AG10803 (cell line): ENCODE measurements around the gene SPRR4.

ENCODE experiments used
- DNase-seq: peaks from one replicate; pipeline ENCODE4 v3.0.0; 2010; ENCODE audit warnings: low read depth
- H3K4me3 ChIP-seq: 2 replicates; pipeline ENCODE4 v1.5.1; 2011; ENCODE audit warnings: mild to moderate bottlenecking, low read length, control low read depth
- TF ChIP-seq, protein P1 (sequence below): conservative IDR thresholded peaks from 2 replicates; pipeline ENCODE4 v1.5.1; 2011; ENCODE audit warnings: mild to moderate bottlenecking, low read length, control low read depth, inconsistent platforms

Gene SPRR4

DNA sequence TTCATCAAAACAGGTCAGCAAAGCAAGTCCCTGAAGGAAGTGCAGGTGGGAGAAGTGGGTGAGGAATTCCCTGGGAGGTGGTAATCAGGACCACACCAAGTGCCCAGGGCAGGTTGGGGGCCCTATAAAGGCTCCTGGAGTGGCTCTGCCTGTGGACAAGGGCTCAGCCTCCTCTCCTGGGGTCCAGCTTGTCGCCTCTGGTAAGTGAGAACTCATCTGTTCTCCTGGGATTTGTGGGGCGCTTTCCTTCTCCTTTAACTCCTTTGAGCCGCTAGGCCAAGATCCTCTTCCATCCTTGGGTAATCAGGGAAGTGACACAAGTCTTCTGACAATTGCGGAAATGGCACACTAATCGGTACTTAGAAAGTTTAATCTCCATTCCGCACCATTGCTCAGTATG lies at the start of gene SPRR4:
Gene SPRR4, plus strand, starts transcription at position 154 of the 400 bp plus-strand sequence. CDS start 1,243 bp downstream, outside the sequence.
- TF ChIP-seq, protein P1, sequence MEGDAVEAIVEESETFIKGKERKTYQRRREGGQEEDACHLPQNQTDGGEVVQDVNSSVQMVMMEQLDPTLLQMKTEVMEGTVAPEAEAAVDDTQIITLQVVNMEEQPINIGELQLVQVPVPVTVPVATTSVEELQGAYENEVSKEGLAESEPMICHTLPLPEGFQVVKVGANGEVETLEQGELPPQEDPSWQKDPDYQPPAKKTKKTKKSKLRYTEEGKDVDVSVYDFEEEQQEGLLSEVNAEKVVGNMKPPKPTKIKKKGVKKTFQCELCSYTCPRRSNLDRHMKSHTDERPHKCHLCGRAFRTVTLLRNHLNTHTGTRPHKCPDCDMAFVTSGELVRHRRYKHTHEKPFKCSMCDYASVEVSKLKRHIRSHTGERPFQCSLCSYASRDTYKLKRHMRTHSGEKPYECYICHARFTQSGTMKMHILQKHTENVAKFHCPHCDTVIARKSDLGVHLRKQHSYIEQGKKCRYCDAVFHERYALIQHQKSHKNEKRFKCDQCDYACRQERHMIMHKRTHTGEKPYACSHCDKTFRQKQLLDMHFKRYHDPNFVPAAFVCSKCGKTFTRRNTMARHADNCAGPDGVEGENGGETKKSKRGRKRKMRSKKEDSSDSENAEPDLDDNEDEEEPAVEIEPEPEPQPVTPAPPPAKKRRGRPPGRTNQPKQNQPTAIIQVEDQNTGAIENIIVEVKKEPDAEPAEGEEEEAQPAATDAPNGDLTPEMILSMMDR, result no peak
- DNase-seq, result no peak
- no peak within 1 kb of the TSS for H3K4me3 ChIP-seq

DNA sequence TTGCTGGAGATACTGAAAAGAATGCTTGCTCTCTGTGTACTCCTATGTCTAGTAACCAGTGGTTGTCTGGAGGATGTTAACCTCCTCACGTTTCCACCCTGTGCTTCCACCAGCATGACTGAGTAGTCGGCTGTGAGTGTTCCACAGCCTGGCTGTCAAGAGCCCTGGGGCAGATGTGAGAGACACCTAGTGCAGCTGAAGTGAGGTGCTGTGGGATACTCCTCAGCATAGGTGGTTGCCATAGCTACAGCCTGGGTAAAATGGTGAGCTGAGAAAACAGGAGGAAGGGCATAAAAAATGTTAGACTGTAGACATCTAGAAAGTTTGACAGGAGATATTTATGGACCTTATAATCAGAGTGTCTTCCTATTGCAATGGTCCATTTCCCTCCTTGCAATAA lies 46.3 kb upstream of the SPRR4 start:
- TF ChIP-seq, protein P1, result no peak
- DNase-seq, result no peak
- no peak overlapping the region for H3K4me3 ChIP-seq

DNA sequence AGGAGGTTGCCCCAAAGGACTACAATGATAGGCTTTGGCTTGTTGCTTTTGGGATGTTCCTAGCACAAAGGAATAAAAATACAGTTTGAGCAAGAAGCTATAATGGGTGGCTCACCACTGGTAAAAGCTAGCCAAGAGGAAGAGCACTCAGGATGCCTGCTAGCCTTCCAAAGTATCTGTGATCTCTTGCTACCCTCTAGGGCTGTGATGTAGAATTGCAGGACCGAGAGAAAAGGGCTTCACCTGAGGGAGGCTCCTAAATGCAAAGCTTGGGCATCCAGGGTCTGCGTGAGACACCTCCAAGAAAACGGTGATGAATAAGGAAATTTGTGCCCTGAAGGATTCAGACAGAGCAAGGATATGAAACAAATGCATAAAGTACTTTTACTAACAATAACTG lies 44.4 kb upstream of the SPRR4 start:
- DNase-seq, result peak; percentile 62
- H3K4me3 ChIP-seq, result no peak overlapping the region
- TF ChIP-seq, protein P1, result peak; percentile 84

DNA sequence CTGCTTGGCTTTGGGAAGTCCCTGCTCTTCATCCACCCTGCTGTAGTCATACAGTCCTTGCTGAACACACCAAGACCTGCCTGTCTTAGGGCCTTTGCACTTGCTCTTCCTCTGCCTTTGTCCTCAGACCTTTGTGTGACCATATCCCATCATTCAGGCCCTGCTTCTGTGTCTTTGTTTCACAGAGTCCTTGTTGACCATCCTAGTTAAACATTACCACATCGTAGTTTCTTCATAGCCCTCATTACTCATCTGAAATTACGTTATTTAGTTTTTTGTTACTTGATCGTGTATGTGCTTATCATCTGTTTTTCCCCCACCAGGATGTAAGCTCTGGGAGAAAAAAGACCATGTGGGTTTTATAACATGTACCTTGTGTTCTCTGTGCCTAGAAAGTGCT lies 41.8 kb upstream of the SPRR4 start:
- TF ChIP-seq, protein P1, result no peak
- DNase-seq, result no peak
- H3K4me3 ChIP-seq, result no peak overlapping the region

- DNase-seq, result no peak
- TF ChIP-seq, protein P1, result no peak
- H3K4me3 ChIP-seq, result no peak overlapping the region
Observed at GRCh38 chr1:152932170-152932811, 38.2 kb upstream of the SPRR4 start.

DNA sequence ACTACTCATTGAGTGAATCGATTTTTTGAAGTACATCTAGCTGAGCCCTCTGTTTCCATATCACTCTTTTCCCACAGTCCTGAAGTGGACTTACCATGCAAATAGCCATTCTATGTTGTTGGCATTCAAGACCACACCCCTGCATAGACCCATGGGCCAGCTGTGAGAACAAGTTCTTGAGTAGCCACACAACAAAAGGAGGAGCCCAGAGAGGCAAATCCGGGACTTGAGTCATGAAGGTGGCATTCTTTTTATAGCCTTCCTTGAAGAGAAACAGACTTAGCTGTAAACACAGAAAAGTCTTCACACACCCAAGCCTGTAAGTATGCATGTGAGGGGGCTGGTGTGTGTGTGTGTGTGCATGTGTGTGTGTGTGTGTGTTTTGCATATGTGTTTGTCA lies 37.3 kb upstream of the SPRR4 start:
- TF ChIP-seq, protein P1, result no peak

DNA sequence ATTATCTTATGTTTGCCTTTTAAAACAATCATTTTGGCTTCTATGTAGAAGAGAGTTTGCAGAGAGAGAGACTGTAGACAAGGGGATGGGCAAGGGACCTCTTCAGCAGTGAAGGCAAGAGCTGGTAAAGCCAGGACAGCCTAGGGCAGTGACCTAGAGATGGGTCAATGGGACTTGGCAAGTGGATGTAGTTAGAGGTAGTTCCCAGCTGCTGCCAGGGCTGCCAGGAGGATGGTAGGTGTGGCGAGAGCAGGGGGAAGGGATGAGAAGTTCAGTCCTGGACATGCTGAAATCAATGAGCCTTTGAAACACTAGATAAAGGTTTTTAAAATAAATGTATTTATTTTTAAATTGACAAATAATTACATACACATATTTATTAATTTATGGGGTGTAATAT lies 29.8 kb upstream of the SPRR4 start:
- DNase-seq, result no peak
- no peak overlapping the region for H3K4me3 ChIP-seq
- TF ChIP-seq, protein P1, result no peak

More for the DNA sequence above, 37.3 kb upstream of the SPRR4 start:
- no peak overlapping the region for H3K4me3 ChIP-seq
- DNase-seq, result no peak
